HL-60 (cell line): Measurements from ENCODE around the gene TEX38.

Source experiments
- DNase-seq, 2 experiments: peaks; one replicate each; pipeline ENCODE4 v3.0.0-alpha.2; 2010 to 2020; ENCODE audit warnings: low read depth in 1 of 2, low spot score in 1 of 2
- H3K27ac ChIP-seq: fragments of 250-450 bp; sonication (Bioruptor Pico); replicated peaks from 2 replicates; pipeline ENCODE4 v1.5.1; 2020; ENCODE audit warnings: mild to moderate bottlenecking, moderate library complexity
- H3K27me3 ChIP-seq: fragments of 250-450 bp; sonication (Bioruptor Pico); 2 replicates; pipeline ENCODE4 v1.5.1; 2021; ENCODE audit warnings: mild to moderate bottlenecking, moderate library complexity; ENCODE audit not compliant: insufficient read depth, poor library complexity, severe bottlenecking
- H3K4me3 ChIP-seq: replicated peaks from 2 replicates; pipeline ENCODE4 v1.5.1; 2011; ENCODE audit warnings: mild to moderate bottlenecking, control low read depth, low read length; ENCODE audit not compliant: insufficient read depth
- GABPA ChIP-seq: IDR thresholded peaks from 2 replicates; pipeline ENCODE4 v1.6.1; 2012; ENCODE audit warnings: low read depth
- POLR2AphosphoS5 ChIP-seq: IDR thresholded peaks from 2 replicates; pipeline ENCODE4 v1.6.1; 2012; ENCODE audit warnings: low read depth
- SPI1 ChIP-seq: IDR thresholded peaks from 2 replicates; pipeline ENCODE4 v1.6.1; 2012; ENCODE audit warnings: low read depth, mild to moderate bottlenecking, borderline replicate concordance
- TF ChIP-seq, protein P1 (sequence below): IDR thresholded peaks from 2 replicates; pipeline ENCODE4 v1.6.1; 2012; ENCODE audit warnings: low read depth; ENCODE audit not compliant: insufficient replicate concordance
- TF ChIP-seq, protein P2 (sequence below): IDR thresholded peaks from one replicate; pipeline ENCODE4 v1.5.1; 2011; ENCODE audit warnings: low read length, control low read depth, inconsistent platforms; ENCODE audit not compliant: insufficient read depth

Gene TEX38

DNA sequence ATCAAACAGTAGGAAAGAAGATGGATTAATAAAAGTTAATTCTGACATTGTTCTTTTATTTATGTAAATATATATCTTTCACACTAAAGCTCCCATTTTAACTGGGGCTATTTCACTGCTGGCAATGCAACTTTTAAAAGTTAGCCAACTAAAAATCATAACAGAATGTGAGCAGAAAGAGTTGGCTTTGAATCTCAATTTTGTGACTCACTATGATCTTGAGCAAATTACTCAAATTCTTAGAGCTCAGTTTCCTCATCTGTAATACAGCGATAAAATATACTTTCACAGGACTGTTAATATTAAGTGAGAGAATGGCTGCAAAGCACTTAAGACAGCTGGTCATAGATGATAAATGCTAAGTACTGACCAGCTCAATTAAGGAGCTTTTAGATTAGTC lies 36.5 kb downstream of the TEX38 start:
- DNase-seq, result no peak
- Histone ChIP-seq H3K27me3 (no peaks in the 10 kb centered on the region), H3K4me3 (no peak overlapping the region), H3K27ac (no peak overlapping the region)
- TF ChIP-seq, protein P1, sequence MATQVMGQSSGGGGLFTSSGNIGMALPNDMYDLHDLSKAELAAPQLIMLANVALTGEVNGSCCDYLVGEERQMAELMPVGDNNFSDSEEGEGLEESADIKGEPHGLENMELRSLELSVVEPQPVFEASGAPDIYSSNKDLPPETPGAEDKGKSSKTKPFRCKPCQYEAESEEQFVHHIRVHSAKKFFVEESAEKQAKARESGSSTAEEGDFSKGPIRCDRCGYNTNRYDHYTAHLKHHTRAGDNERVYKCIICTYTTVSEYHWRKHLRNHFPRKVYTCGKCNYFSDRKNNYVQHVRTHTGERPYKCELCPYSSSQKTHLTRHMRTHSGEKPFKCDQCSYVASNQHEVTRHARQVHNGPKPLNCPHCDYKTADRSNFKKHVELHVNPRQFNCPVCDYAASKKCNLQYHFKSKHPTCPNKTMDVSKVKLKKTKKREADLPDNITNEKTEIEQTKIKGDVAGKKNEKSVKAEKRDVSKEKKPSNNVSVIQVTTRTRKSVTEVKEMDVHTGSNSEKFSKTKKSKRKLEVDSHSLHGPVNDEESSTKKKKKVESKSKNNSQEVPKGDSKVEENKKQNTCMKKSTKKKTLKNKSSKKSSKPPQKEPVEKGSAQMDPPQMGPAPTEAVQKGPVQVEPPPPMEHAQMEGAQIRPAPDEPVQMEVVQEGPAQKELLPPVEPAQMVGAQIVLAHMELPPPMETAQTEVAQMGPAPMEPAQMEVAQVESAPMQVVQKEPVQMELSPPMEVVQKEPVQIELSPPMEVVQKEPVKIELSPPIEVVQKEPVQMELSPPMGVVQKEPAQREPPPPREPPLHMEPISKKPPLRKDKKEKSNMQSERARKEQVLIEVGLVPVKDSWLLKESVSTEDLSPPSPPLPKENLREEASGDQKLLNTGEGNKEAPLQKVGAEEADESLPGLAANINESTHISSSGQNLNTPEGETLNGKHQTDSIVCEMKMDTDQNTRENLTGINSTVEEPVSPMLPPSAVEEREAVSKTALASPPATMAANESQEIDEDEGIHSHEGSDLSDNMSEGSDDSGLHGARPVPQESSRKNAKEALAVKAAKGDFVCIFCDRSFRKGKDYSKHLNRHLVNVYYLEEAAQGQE, result no peak
- TF ChIP-seq SPI1, result no peak
- TF ChIP-seq GABPA, result no peak

DNA sequence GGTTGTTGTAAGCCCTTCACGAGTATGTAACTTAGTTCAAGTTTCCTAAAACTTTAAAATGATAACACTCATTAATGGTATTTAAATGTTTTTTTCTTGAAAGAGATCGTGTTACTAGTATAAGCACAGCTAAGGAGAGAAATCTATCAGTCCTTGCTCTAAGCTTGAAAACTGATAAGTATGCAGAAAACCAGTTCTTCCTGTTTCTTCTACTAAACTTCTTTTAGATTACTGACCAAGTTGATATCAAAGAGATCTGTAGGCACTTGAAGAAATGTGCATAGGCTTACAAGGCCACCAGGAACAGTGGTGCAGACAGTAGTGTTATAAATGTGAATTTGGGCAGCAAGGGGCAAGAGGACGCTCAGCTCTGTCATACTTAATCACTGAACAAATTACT lies 43.3 kb downstream of the TEX38 start:
- DNase-seq, result no peak
- Histone ChIP-seq H3K27ac (no peak overlapping the region), H3K27me3 (no peaks in the 10 kb centered on the region), H3K4me3 (no peak overlapping the region)
- TF ChIP-seq, protein P1, result no peak
- TF ChIP-seq GABPA, result no peak
- TF ChIP-seq, protein P2, sequence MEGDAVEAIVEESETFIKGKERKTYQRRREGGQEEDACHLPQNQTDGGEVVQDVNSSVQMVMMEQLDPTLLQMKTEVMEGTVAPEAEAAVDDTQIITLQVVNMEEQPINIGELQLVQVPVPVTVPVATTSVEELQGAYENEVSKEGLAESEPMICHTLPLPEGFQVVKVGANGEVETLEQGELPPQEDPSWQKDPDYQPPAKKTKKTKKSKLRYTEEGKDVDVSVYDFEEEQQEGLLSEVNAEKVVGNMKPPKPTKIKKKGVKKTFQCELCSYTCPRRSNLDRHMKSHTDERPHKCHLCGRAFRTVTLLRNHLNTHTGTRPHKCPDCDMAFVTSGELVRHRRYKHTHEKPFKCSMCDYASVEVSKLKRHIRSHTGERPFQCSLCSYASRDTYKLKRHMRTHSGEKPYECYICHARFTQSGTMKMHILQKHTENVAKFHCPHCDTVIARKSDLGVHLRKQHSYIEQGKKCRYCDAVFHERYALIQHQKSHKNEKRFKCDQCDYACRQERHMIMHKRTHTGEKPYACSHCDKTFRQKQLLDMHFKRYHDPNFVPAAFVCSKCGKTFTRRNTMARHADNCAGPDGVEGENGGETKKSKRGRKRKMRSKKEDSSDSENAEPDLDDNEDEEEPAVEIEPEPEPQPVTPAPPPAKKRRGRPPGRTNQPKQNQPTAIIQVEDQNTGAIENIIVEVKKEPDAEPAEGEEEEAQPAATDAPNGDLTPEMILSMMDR, result no peak
- no peak for TF ChIP-seq POLR2AphosphoS5
- no peak for TF ChIP-seq SPI1

DNA sequence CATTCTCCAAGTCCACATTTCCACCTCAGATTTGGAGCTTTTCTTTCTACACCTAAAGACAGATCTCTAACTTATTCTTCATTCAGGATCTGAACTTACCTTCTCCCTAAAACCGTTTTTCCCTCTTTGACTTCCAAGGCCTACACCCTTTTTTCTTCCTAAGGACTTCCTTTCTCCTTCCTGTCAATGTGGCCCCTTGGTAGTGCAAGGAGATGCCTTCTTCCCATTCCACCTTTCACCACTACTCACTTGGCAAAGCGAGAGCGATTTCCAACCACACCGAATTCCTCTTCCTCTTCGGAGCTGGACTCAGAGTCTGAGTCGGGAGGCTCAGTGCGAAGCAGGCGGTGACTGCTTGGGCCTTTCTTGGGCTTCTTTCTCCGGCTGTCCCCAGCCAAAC lies 46.0 kb downstream of the TEX38 start:
- no peak for DNase-seq
- peak overlapping the region; percentile 88 for H3K4me3 ChIP-seq
- no peaks in the 10 kb centered on the region for H3K27me3 ChIP-seq
- TF ChIP-seq GABPA (no peak), SPI1 (peak; percentile 32; the same call in 1 of the 2 replicates)
- TF ChIP-seq, protein P1, result no peak
- H3K27ac ChIP-seq, result no peak overlapping the region

DNA sequence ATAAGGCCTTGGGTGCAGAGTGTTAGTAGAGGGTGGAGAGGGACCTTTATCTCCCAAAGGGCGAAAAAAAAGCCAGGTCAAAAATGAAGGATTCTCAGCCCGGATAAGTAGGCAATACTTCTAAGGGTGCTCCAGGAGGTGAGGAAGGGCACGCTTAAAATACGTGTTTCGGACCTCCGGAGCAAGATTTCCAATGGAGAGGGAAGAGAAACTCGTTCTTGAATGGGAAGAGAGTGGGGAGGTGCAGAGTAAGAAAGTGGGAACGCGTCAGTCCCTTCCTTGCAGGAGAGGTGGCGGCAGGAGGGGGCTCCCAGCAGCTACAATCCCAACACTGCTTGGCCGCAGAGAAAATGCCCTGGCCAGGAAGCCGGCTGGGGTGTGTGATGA lies 46.7 kb downstream of the TEX38 start:
- peak in 1 of 2 experiments; percentile 14 for DNase-seq
- no peak for TF ChIP-seq POLR2AphosphoS5
- TF ChIP-seq, protein P2, result no peak
- no peak for TF ChIP-seq SPI1
- TF ChIP-seq, protein P1, result no peak
- TF ChIP-seq GABPA, result no peak
- peak overlapping the region; percentile 88 for H3K4me3 ChIP-seq

More for the DNA sequence above, 46.7 kb downstream of the TEX38 start:
- no peaks in the 10 kb centered on the region for H3K27me3 ChIP-seq
- H3K27ac ChIP-seq, result peak overlapping the region; percentile 79
